ENCODE data around the gene GPR183.

- TF ChIP-seq POLR2A (IDR thresholded peaks at IDR 0.05; ENCODE audit: low read length) (no peak), GATA1 (IDR thresholded peaks at IDR 0.05; ENCODE audit: low read depth, low read length) (no peak)
Observed at GRCh38 chr13:99290894-99291293, 16.3 kb downstream of the GPR183 start.
